Measurements from ENCODE around the gene SNAI3. TPM values are rescaled to one million over a fixed set of nuclear protein-coding genes. Genes with fewer than 3 reads are reported as not detected.

The SNAI3 gene
- total and polyA plus RNA-seq, 12 donors, result 0.21 to 8.6 (median 1.3) TPM

- TF ChIP-seq CTCF (IDR thresholded peaks at IDR 0.05), result no peak
- no peak for DNase-seq
- Histone ChIP-seq H3K36me3 (peaks cover 0 to 83% (median 17%) of the 10 kb centered on the region in 9 donors), H3K4me3 (no peak overlapping the region), H3K27ac (no peak overlapping the region), H3K9me3 (no peaks in the 10 kb centered on the region), H3K4me1 (peaks cover 0 to 8% (median 0%) of the 10 kb centered on the region in 9 donors), H3K27me3 (no peaks in the 10 kb centered on the region)
- no peak for ATAC-seq
- intact Hi-C loops (cut with DNase I), result no loop called here
- 83 to 84% methylated on average over 17 of the region's 17 CpGs for WGBS, 2 donors
Observed at GRCh38 chr16:88726408-88726749, 40.1 kb upstream of the SNAI3 start.

- DNase-seq (no peak), ATAC-seq (no peak)
- Histone ChIP-seq H3K9me3 (no peaks in the 10 kb centered on the region), H3K4me3 (no peak overlapping the region), H3K27ac (no peak overlapping the region), H3K36me3 (peaks cover 0 to 83% (median 21%) of the 10 kb centered on the region in 9 donors), H3K4me1 (peaks cover 0 to 8% (median 0%) of the 10 kb centered on the region in 9 donors), H3K27me3 (no peaks in the 10 kb centered on the region)
- WGBS, 2 donors, result 83 to 86% methylated on average over 29 to 32 of the region's 32 CpGs
- intact Hi-C loops (cut with DNase I), result no loop called here
- no peak for TF ChIP-seq CTCF (IDR thresholded peaks at IDR 0.05)
Observed at GRCh38 chr16:88725609-88726407, 39.5 kb upstream of the SNAI3 start.

- H3K27ac ChIP-seq, result no peak overlapping the region
- H3K4me1 ChIP-seq, result peaks cover 0 to 8% (median 0%) of the 10 kb centered on the region in 9 donors
- TF ChIP-seq CTCF (IDR thresholded peaks at IDR 0.05), result no peak
- no peak for DNase-seq
- H3K36me3 ChIP-seq, result peaks cover 0 to 85% (median 21%) of the 10 kb centered on the region in 9 donors
- 87% methylated on average over 30 to 31 of the region's 31 CpGs for WGBS, 2 donors
- peak in 2 of 8 donors; percentile 5 to 11 for ATAC-seq
- no peaks in the 10 kb centered on the region for H3K9me3 ChIP-seq
- H3K27me3 ChIP-seq, result no peaks in the 10 kb centered on the region
- no peak overlapping the region for H3K4me3 ChIP-seq
- intact Hi-C loops (cut with DNase I), result no loop called here
Observed at GRCh38 chr16:88724855-88725555, 38.7 kb upstream of the SNAI3 start.

GRCh38 chr16:88723911-88724310 is 37.6 kb upstream of the SNAI3 start:
- Histone ChIP-seq H3K36me3 (peaks cover 0 to 93% (median 21%) of the 10 kb centered on the region in 9 donors), H3K4me1 (peaks cover 0 to 8% (median 0%) of the 10 kb centered on the region in 9 donors), H3K27ac (no peak overlapping the region), H3K9me3 (no peaks in the 10 kb centered on the region), H3K4me3 (no peak overlapping the region), H3K27me3 (no peaks in the 10 kb centered on the region)
- WGBS, 2 donors, result 94 to 95% methylated on average over 16 of the region's 17 CpGs
- TF ChIP-seq CTCF (IDR thresholded peaks at IDR 0.05), result no peak
- intact Hi-C loops (cut with DNase I), result no loop called here
- DNase-seq, result no peak
- ATAC-seq, result no peak
